ENCODE measurements around the gene MC4R.

DNA sequence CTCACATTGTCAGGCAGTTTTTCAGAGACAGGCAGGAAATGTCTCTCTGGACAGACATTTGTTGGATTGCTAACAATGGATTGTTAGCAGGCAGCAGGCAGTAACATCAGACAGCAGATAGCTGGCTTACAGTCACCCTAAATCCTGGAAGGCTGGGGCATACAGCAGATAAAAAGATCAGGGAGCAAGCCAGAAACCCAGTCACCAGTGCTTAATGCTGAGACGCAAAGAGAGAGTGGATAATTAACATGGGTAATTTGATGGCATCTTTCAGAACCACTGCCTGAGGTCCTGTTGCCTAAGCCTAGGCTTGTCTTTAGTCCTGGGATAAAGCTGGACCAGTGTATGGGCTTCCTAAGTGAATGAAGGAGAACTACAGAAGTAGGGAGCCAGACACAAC, 22.4 kb downstream of the MC4R start:
- no peak for TF ChIP-seq POLR2A (IDR thresholded peaks at IDR 0.05)
- TF ChIP-seq, protein P1, sequence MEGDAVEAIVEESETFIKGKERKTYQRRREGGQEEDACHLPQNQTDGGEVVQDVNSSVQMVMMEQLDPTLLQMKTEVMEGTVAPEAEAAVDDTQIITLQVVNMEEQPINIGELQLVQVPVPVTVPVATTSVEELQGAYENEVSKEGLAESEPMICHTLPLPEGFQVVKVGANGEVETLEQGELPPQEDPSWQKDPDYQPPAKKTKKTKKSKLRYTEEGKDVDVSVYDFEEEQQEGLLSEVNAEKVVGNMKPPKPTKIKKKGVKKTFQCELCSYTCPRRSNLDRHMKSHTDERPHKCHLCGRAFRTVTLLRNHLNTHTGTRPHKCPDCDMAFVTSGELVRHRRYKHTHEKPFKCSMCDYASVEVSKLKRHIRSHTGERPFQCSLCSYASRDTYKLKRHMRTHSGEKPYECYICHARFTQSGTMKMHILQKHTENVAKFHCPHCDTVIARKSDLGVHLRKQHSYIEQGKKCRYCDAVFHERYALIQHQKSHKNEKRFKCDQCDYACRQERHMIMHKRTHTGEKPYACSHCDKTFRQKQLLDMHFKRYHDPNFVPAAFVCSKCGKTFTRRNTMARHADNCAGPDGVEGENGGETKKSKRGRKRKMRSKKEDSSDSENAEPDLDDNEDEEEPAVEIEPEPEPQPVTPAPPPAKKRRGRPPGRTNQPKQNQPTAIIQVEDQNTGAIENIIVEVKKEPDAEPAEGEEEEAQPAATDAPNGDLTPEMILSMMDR (IDR thresholded peaks at IDR 0.05): no peak
